Central memory CD8-positive, alpha-beta T cell (primary cell): ENCODE data around the gene CTNNBIP1.

Experiments used
- ATAC-seq: fragments of 150-1000 bp; cut with Tn5 transposase; replicated peaks from 2 replicates; pipeline ENCODE4 v1.10.0; 2022; ENCODE audit warnings: mild to moderate bottlenecking, moderate FRiP score, moderate number of reproducible peaks; ENCODE audit not compliant: poor library complexity, severe bottlenecking; ENCODE audit errors: extremely low read depth
- DNase-seq, 2 donors: peaks; one replicate each; pipeline ENCODE4 v3.0.0; 2021; ENCODE audit warnings: low spot score in 2 of 2
- H3K27ac Mint-ChIP-seq: one replicate; pipeline ENCODE4 v1.8.0; 2022; ENCODE audit warnings: low read depth, mild to moderate bottlenecking, moderate library complexity, mixed read lengths
- H3K27me3 Mint-ChIP-seq: one replicate; pipeline ENCODE4 v1.8.0; 2022; ENCODE audit warnings: mixed read lengths
- H3K36me3 Mint-ChIP-seq: one replicate; pipeline ENCODE4 v1.8.0; 2022; ENCODE audit warnings: mild to moderate bottlenecking, moderate library complexity, mixed read lengths; ENCODE audit not compliant: insufficient read depth
- H3K4me1 Mint-ChIP-seq: one replicate; pipeline ENCODE4 v1.8.0; 2022; ENCODE audit warnings: mixed read lengths
- H3K4me3 Mint-ChIP-seq: one replicate; pipeline ENCODE4 v1.8.0; 2022; ENCODE audit warnings: mild to moderate bottlenecking, moderate library complexity, mixed read lengths
- H3K9me3 Mint-ChIP-seq: one replicate; pipeline ENCODE4 v1.8.0; 2022; ENCODE audit warnings: mixed read lengths

The CTNNBIP1 gene

GRCh38 chr1:9871707-9872425 lies 38.2 kb downstream of the CTNNBIP1 start:
- Mint-ChIP-seq H3K9me3 (no peaks in the 10 kb centered on the region), H3K4me3 (no peak overlapping the region), H3K36me3 (peaks cover 2% of the 10 kb centered on the region), H3K4me1 (peaks cover 18% of the 10 kb centered on the region), H3K27ac (no peak overlapping the region), H3K27me3 (no peaks in the 10 kb centered on the region)
- DNase-seq (no peak), ATAC-seq (no peak)

GRCh38 chr1:9871021-9871420 lies 39.0 kb downstream of the CTNNBIP1 start:
- H3K27ac Mint-ChIP-seq, result no peak overlapping the region
- H3K4me1 Mint-ChIP-seq, result peaks cover 22% of the 10 kb centered on the region
- no peak for DNase-seq
- H3K36me3 Mint-ChIP-seq, result peaks cover 2% of the 10 kb centered on the region
- no peak overlapping the region for H3K4me3 Mint-ChIP-seq
- no peaks in the 10 kb centered on the region for H3K9me3 Mint-ChIP-seq
- ATAC-seq, result no peak
- H3K27me3 Mint-ChIP-seq, result no peaks in the 10 kb centered on the region

- H3K27ac Mint-ChIP-seq, result no peak overlapping the region
- H3K36me3 Mint-ChIP-seq, result peaks cover 4% of the 10 kb centered on the region
- no peaks in the 10 kb centered on the region for H3K27me3 Mint-ChIP-seq
- peaks cover 19% of the 10 kb centered on the region for H3K4me1 Mint-ChIP-seq
- H3K4me3 Mint-ChIP-seq, result no peak overlapping the region
- no peak for ATAC-seq
- no peaks in the 10 kb centered on the region for H3K9me3 Mint-ChIP-seq
- DNase-seq, result no peak
Measured at GRCh38 chr1:9870572-9870971, 39.5 kb downstream of the CTNNBIP1 start.

GRCh38 chr1:9869831-9870251 lies 40.2 kb downstream of the CTNNBIP1 start:
- no peak overlapping the region for H3K4me3 Mint-ChIP-seq
- DNase-seq (no peak), ATAC-seq (no peak)
- H3K27me3 Mint-ChIP-seq, result no peaks in the 10 kb centered on the region
- H3K27ac Mint-ChIP-seq, result no peak overlapping the region
- H3K36me3 Mint-ChIP-seq, result peaks cover 4% of the 10 kb centered on the region
- no peaks in the 10 kb centered on the region for H3K9me3 Mint-ChIP-seq
- H3K4me1 Mint-ChIP-seq, result peaks cover 12% of the 10 kb centered on the region

- no peak for DNase-seq
- no peaks in the 10 kb centered on the region for H3K27me3 Mint-ChIP-seq
- ATAC-seq, result no peak
- peaks cover 9% of the 10 kb centered on the region for H3K4me1 Mint-ChIP-seq
- H3K9me3 Mint-ChIP-seq, result no peaks in the 10 kb centered on the region
- peaks cover 4% of the 10 kb centered on the region for H3K36me3 Mint-ChIP-seq
- no peak overlapping the region for H3K27ac Mint-ChIP-seq
- no peak overlapping the region for H3K4me3 Mint-ChIP-seq
Measured at GRCh38 chr1:9868244-9868590, 41.9 kb downstream of the CTNNBIP1 start.

- Mint-ChIP-seq H3K27ac (no peak overlapping the region), H3K36me3 (peaks cover 4% of the 10 kb centered on the region)
Measured at GRCh38 chr1:9867408-9868243, 42.4 kb downstream of the CTNNBIP1 start.

GRCh38 chr1:9866836-9867235 lies 43.2 kb downstream of the CTNNBIP1 start:
- no peak for ATAC-seq
- Mint-ChIP-seq H3K27me3 (no peaks in the 10 kb centered on the region), H3K27ac (no peak overlapping the region), H3K36me3 (peaks cover 2% of the 10 kb centered on the region), H3K4me1 (peaks cover 9% of the 10 kb centered on the region), H3K9me3 (no peaks in the 10 kb centered on the region), H3K4me3 (no peak overlapping the region)
- DNase-seq, result no peak

More at GRCh38 chr1:9867408-9868243, 42.4 kb downstream of the CTNNBIP1 start:
- H3K4me3 Mint-ChIP-seq, result no peak overlapping the region
- peaks cover 9% of the 10 kb centered on the region for H3K4me1 Mint-ChIP-seq
- DNase-seq, result peak; percentile 83 to 93
- no peaks in the 10 kb centered on the region for H3K27me3 Mint-ChIP-seq
- peak; percentile 97 for ATAC-seq
- no peaks in the 10 kb centered on the region for H3K9me3 Mint-ChIP-seq

- no peaks in the 10 kb centered on the region for H3K9me3 Mint-ChIP-seq
- H3K36me3 Mint-ChIP-seq, result peaks cover 2% of the 10 kb centered on the region
- H3K27me3 Mint-ChIP-seq, result no peaks in the 10 kb centered on the region
- no peak overlapping the region for H3K4me3 Mint-ChIP-seq
- H3K4me1 Mint-ChIP-seq, result peaks cover 9% of the 10 kb centered on the region
- ATAC-seq (no peak), DNase-seq (no peak)
- H3K27ac Mint-ChIP-seq, result peak overlapping the region; percentile 10
Measured at GRCh38 chr1:9865724-9866123, 44.3 kb downstream of the CTNNBIP1 start.

- no peak overlapping the region for H3K27ac Mint-ChIP-seq
Measured at GRCh38 chr1:9863371-9863770, 46.7 kb downstream of the CTNNBIP1 start.

GRCh38 chr1:9861360-9861759 lies 48.7 kb downstream of the CTNNBIP1 start:
- no peak for DNase-seq
- ATAC-seq, result no peak
- Mint-ChIP-seq H3K4me1 (peaks cover 5% of the 10 kb centered on the region), H3K27ac (no peak overlapping the region), H3K27me3 (no peaks in the 10 kb centered on the region), H3K4me3 (no peak overlapping the region), H3K36me3 (peaks cover 3% of the 10 kb centered on the region), H3K9me3 (no peaks in the 10 kb centered on the region)

More at GRCh38 chr1:9863371-9863770, 46.7 kb downstream of the CTNNBIP1 start:
- Mint-ChIP-seq H3K4me3 (no peak overlapping the region), H3K36me3 (peaks cover 2% of the 10 kb centered on the region), H3K9me3 (no peaks in the 10 kb centered on the region), H3K27me3 (no peaks in the 10 kb centered on the region), H3K4me1 (peaks cover 10% of the 10 kb centered on the region)
- no peak for DNase-seq
- no peak for ATAC-seq

GRCh38 chr1:9860887-9861286 lies 49.2 kb downstream of the CTNNBIP1 start:
- Mint-ChIP-seq H3K36me3 (peaks cover 3% of the 10 kb centered on the region), H3K27ac (no peak overlapping the region)

GRCh38 chr1:9859281-9860014 lies 50.6 kb downstream of the CTNNBIP1 start:
- DNase-seq (no peak), ATAC-seq (no peak)
- Mint-ChIP-seq H3K27ac (no peak overlapping the region), H3K4me1 (peaks cover 5% of the 10 kb centered on the region), H3K27me3 (no peaks in the 10 kb centered on the region), H3K9me3 (no peaks in the 10 kb centered on the region), H3K4me3 (no peak overlapping the region), H3K36me3 (peaks cover 4% of the 10 kb centered on the region)

More at GRCh38 chr1:9860887-9861286, 49.2 kb downstream of the CTNNBIP1 start:
- H3K27me3 Mint-ChIP-seq, result no peaks in the 10 kb centered on the region
- ATAC-seq (no peak), DNase-seq (no peak)
- no peaks in the 10 kb centered on the region for H3K9me3 Mint-ChIP-seq
- H3K4me1 Mint-ChIP-seq, result peaks cover 5% of the 10 kb centered on the region
- no peak overlapping the region for H3K4me3 Mint-ChIP-seq
